H1 (cell line): Measurements from ENCODE around the gene NABP2. TPM values are rescaled to one million over a fixed set of nuclear protein-coding genes. Genes with fewer than 3 reads are reported as not detected.

Source experiments
- EP300 ChIP-seq, 2 experiments: IDR thresholded peaks; 1 replicate in 1 of 2; 2 replicates in 1 of 2; pipeline ENCODE4 v1.6.1; 2011 to 2012; ENCODE audit warnings: low read depth in 2 of 2, low read length in 2 of 2, mild to moderate bottlenecking in 2 of 2, borderline replicate concordance in 1 of 2, inconsistent platforms in 1 of 2, moderate library complexity in 1 of 2
- EZH2 ChIP-seq: fragments of 200-600 bp; sonication (generic); IDR thresholded peaks from 2 replicates; pipeline ENCODE4 v1.7.1; 2012; ENCODE audit warnings: low read depth, mild to moderate bottlenecking, moderate library complexity, low read length, inconsistent platforms; ENCODE audit not compliant: severe bottlenecking
- MAFK ChIP-seq: IDR thresholded peaks from 2 replicates; pipeline ENCODE4 v1.6.1; 2012; ENCODE audit warnings: low read depth, mild to moderate bottlenecking, improper control_type of control experiment, low read length
- RNF2 ChIP-seq: fragments of 200-900, 300-1000 bp; sonication (generic); IDR thresholded peaks from 2 replicates; pipeline ENCODE4 v1.7.1; 2016; ENCODE audit warnings: borderline replicate concordance, low read depth, mild to moderate bottlenecking, antibody characterized with exemption, low read length; ENCODE audit not compliant: poor library complexity, severe bottlenecking; ENCODE audit errors: missing control alignments
- SAP30 ChIP-seq: fragments of 300-600 bp; sonication (generic); IDR thresholded peaks from 2 replicates; pipeline ENCODE4 v1.7.1; 2012; ENCODE audit warnings: low read length, moderate library complexity, mild to moderate bottlenecking, inconsistent platforms; ENCODE audit not compliant: insufficient read depth, insufficient replicate concordance
- TEAD4 ChIP-seq: IDR thresholded peaks from 2 replicates; pipeline ENCODE4 v1.6.1; 2012; ENCODE audit warnings: low read depth, low read length, inconsistent platforms, mixed read lengths
- polyA plus RNA-seq, 7 experiments: library from polyadenylated mRNA; depleted of rRNA in 3 of 7; stranded (reverse) in 5 of 7; unstranded in 2 of 7; fragments of >200 nt in 5 of 7; fragments of 200-250 nt in 2 of 7; gene quantifications; 1 replicate in 5 of 7; 2 replicates in 1 of 7; 4 replicates in 1 of 7; pipeline versions ENCODE4 v1.2.1 to v1.2.3, GENCODE V29; 2011 to 2013; ENCODE audit warnings: missing spikeins in 2 of 7, mixed read lengths in 2 of 7
- total RNA-seq: library from RNA; stranded (reverse); fragmentation: NEBNext Ultra II Directional; extraction: Animal tissue kit (Norgen Biotek cat#: 25700); gene quantifications from 2 replicates; pipeline ENCODE4 v1.2.1, GENCODE V29; 2021

NABP2 gene
- total and polyA plus RNA-seq, 2 of the 8 experiments (the other 6 are each of a cell fraction or from before 2014, with no cell fraction given): 58.1 to 67.5 TPM

DNA sequence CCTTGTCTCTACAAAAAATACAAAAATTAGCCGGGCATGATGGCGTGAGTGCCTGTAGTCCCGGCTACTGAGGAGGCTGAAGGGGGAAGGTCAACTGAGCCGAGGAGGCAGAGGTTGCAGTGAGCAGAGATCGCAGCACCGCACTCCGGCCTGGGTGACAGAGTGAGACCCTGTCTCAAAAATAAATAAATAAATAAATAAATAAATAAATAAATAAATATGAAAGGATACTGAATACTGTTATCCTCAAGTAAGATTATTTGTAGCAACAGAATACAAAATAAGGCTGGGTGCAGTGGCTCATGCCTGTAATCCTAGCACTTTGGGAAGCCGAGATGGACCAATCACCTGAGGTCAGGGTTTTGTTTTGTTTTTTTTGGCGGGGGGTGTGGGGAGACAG lies 4.3 kb upstream of the NABP2 start (continued):
- TF ChIP-seq EZH2 (no peak), EP300 (IDR thresholded peaks at IDR 0.05; ENCODE audit: borderline replicate concordance in 1 of 2, low read depth in 2 of 2, low read length in 2 of 2) (no peak), TEAD4 (no peak), RNF2 (no peak), MAFK (no peak), SAP30 (no peak)
